Stimulated activated naive CD4-positive, alpha-beta T cell (primary cell): ENCODE measurements around the gene ADK.
A peak's percentile ranks its signal among the peaks of the same experiment; 100 is the strongest.
"Not testable (repeated sequence)": the region's sequence is repeated elsewhere in the genome, so short reads cannot be mapped to it uniquely, and the experiment has no call there.

Source experiments
- DNase-seq, 6 experiments: peaks; one replicate each; lab custom pipeline; 2025; lab: John Stamatoyannopoulos, UW

The ADK gene

DNA sequence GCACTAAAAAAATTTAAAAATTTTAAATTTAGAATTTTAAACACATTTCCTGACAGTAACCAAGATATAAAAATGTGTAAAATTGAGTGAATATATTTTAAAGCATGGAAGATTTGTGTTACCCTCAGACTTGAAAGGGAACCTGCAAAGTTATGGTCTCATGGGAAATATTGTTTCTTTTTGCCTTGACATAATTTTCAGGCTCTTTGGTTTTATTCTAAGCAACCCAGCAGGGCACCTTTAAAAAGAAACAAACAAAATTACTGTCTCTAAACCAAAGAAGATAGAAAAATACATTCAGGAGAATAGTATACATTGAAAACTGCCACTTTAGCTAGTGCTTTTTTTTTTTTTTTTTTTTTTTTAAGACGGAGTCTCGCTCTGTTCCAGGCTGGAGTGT is 87.5 kb downstream of the ADK start:
- no peak for DNase-seq

DNA sequence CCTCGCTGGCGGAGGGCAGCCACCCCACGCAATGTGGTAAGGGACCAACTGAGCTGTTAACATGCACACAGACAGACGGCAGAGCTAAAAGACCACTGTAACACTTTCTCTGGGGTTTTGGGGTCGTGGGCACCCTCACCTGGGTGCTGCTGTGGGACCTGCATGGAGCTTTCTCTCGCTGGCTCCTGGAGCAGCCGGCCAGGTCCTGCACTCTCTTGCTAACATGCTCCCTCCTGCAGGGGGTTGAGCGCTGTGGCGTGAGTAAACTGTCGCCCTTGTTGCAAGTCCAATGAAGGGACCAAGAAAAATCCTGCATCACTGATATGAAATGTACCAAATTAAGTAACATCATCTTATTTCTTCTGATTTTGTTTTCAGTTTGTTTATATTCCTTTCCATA is 92.0 kb downstream of the ADK start:
- no peak for DNase-seq

DNA sequence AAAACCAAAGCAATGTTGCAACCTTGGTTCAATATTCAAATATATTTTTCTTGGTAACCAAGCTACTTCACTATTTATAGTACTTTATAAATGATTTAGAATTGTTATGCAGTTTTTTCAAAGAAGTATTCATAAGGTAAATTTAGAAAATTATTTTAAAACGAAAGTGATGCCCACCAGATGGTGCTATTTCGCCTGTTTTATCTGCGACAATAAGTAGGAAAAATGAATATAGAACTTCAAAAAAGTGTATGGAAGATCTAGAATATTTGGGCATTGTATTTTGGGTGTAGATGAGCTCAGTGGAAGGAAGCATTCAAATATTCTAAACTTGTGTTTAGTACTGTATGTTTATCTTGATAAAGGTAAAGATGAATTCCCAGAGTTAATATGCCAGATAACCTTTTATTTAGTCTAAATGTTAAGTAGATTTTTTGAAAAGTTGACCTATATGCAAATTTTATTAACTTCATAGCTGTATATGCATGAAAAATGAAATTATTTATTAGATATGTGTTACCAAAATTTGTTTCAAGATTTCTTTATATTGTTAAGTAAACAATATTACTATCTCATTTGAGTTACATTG is 93.2 kb downstream of the ADK start:
- peak in 4 of 6 experiments; percentile 3 to 37 (median 17) for DNase-seq

DNA sequence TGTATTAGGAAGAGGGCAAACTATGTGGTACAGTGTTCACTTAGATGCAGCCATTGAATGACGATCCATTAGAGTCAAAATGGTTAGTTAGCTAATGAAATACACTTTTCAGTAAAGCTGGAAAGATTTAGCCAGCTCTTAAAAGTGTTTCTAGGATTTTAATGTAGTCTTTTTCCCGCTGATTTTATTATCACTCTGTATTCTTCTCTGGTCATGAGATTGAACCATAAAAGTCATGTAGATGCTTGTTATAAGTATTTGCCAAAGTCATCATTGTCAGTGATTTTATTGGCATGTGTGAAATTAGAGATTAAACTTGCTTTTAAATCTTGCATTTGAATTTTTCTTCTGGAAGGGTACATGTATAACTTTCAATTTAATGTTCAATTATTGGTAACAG is 93.8 kb downstream of the ADK start:
- no peak for DNase-seq

DNA sequence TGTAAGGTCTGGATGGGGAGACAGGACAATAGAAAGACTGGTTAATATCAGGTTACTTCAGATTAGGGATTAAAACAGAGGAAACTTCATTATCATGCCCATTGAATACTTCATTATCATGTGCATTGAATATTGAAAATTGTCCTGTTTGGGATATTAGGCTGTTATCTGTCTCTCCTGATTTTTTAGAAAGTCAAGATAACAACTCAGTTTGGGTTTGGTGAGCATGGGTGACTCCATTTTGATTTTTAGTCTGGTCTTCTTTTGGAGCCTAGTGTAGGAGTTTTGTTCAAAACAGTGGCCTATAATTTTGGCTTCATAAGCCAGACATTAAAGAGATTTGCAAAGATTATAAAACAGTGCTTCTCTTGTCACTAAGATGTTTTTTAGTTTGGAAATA is 95.5 kb downstream of the ADK start:
- DNase-seq: no peak

DNA sequence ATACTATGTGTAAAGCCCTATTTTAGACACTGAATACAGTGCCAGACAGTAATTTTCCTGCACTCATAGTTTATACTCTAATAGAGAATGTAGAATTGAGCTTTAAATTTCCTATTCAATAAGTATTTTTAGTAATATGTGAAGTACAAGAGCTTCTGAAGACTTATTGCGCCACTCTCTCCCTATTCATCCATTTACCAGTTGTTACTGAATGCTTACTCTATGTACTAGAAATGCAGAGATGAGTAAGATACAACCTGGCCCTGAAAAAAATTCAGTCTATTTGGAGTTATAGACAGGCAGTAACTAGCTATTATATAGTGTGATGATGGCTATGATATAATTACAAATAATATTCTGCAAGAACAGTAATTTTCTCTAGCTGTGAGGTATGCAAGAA is 98.8 kb downstream of the ADK start:
- DNase-seq: no peak

DNA sequence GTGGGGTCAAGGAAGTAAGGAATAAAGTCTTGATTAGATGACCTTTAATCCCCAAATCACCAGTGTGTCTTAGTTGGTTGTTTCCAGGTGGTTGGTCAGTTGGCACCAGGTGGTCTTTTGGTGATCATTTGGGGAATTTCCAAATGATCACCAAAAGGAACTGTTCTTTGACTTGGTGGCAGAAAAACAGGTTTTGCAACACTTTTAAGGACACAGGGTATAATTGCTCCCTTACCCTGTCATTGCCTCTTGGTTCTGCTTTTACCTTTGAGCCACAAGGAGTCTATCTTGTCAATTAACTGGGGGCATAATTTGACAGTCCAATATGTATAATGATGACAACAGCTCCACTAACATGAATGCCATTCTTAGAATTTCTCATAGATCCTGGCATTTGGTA is 104.2 kb downstream of the ADK start:
- no peak for DNase-seq

DNA sequence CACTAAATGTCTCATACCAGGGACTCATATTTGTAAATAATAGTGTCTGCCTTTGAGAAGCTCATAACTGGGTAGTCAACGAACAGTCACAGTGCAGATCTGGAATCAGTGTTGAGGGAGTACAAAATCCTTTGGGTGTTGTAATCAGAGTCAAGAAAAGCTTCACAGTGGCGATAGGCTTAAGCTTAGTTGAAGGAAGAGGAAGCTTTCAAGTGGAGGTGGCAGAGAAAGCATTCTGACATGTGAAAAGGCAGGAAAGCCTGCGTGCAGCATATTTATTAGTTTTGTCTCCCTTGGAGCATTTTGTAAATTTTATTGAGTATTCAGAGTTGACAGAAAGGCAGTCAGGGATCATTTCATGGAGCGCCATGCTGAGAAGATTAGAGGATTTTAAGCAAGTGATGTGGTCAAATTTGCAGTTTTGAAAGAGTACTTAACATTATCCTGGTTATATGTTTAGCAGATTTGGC is 104.9 kb downstream of the ADK start:
- no peak for DNase-seq

DNA sequence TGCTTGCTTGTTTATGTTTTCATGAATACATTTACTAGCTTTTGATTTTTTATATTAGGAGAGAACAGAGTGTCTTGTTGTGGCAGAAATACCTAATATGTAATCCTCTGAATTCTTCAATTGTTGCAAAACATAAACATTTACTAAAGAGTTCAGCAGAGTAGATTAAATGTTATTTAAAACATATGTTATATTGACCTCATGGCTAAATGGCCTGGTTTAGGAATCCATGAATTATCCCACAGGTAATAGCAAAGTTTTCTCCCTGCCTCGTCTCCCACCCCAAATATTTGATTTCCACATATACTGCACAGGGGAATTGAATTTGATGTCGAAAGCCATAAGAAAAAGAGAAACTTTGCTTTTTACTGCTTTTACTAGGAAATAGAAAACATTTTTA is 111.8 kb downstream of the ADK start:
- DNase-seq: no peak

DNA sequence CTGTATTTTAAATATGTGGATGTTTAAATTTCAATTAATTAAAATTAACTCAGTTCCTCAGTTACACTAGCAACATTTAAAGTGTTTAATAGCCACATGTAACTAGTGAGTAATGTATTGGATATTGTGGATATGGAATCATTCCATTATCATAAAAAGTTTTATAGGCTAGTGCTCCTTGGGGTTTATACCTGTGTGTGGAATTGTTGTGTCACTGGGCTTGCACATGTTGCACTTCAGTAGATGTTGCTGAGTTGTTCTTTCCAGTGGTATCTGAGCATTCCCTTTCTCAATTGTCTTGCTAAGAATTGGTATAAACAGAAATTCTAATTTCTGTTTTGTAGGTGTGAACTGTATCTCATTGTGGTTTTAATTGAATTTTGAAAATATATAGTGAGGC is 113.0 kb downstream of the ADK start:
- no peak for DNase-seq

DNA sequence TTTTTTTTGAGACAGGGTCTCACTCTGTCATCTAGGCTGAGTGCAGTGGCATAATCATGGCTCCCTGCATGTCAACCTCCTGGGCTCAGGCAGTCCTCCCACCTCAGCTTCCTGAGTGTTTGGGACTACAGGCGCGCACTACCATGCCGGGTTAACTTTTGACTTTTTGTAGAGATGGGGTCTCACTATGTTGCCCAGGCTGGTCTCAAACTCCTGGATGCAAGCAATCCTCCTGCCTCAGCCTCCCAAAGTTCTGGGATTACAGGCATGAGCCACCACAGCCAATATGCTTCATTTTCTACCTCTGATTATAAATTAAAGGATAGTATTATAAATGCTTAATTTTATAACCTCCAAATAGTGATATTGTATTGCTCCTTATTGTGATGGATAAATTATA is 121.3 kb downstream of the ADK start:
- DNase-seq: no peak

DNA sequence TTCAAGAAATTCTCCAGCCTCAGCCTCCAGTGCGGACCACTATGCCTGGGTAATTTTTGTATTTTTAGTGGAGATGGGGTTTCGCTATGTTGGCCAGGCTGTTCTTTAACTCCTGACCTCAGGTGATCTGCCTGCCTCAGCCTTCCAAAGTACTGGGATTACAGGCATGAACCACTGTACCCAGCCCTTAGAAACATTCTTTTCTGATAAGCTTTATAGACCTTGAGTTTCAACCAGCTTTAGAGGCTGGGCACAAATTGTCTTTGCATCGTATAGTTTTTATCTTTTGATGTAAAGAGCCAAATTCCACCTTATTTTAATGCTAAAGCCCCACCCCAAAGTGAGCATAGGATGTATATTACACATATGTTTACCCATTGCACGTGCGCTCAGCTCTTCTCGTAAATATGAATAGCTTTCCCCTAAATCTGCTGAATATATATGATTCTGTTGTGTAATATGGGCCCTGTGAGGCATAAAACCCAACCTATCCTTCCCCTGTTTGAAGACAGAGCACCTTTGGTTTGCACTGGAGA is 124.8 kb downstream of the ADK start:
- DNase-seq: no peak

DNA sequence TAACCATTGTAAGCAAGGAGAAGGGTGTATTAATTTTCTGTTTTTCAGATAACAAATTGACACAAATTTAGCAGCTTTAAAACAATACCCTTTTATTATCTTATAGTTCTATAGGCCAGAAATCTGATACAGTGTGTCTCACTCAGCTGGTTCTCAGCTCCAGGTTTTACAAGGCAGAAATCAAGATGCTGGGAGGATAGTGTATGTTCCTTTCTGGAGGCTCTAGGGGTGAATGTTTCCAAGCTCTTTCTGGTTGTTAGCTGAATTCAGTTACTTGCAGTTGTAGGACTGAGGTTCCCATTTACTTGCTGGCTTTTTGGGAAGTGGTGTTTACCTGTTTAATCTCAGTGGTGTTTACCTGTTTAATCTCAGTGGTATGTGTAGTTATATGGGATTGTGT is 125.4 kb downstream of the ADK start:
- DNase-seq: no peak

DNA sequence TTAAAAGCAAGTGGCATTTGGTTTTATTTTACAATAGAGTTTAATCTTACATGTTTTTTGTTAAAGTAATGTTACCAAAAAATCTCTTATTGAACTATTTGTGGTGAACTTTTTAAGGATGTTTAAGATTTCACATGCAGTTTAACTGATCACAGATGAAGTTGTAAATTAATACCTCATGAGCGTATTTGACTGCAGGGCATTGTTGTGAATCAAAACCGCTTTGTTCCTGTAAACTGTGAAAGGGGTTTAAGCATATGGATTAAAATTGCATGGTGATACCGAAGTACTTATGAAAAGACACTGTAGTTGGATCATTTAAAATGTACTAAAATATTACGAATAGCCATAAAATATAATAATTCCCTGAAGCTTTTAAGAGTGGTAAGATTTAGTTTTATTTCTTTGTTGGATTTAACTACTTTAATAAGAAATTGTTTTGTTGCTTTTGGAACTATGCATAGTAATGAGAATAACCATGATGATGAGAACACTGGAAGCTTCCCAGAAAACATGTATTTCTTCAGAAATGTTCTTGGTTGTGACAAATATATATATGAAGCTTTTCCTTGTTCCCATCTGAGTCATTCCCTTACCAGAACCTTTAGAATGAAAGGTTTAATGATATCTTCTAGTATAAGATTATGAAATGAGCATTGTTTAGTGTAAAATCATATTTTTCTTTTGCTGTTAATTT is 131.3 kb downstream of the ADK start:
- no peak for DNase-seq

DNA sequence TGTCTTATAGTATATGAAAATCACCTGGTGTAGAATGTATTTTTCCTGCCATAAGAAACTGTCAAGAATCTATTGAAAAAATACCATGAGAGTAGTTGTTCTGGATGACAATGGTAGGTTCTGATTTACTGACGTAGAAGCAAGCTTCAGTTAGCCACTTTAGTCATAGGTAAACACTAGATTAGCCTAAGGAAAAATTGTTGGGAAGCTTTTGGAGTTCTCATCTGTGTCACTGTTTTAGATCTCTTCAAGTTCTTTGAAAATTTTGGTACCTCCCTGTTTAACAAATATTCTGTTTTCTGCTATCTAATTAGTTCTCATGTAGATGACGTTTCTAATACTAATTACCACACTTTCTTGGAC is 131.8 kb downstream of the ADK start:
- DNase-seq: no peak

DNA sequence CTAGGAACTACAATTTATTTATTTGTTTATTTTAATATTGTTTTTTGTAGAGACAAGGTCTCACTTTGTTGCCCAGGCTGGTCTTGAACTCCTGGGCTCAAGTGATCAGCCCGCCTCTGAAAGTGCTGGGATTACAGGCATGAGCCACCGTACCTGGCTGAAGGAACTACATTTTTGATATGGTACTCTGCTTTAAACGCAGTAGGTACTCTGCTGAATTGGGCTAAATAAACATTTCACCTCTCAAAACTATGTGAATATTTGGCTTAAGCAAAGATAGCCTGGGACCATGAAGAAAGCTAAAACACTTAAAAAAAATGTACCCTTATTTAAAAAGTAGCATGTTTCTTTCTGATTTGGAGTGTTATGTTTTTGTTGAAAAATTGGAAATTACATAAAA is 138.2 kb downstream of the ADK start:
- no peak for DNase-seq

DNA sequence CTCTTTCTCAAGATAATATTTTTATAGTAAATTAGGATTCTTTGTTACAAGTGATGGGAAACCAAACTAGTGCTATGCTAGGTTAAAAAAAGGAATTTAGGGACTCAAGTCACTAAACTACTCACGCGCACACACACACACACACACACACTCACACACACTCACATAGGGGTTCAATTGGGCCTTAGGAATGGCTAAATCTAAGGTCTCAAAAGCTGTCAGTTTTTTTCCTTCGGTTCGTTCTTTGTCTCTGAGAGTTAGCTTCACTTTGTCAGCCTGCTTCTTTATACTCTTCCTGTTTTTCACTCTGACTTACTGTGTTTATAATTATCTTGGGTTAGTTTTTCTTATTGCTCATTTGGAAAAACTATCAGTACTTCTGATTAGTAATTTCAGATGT is 138.9 kb downstream of the ADK start:
- no peak for DNase-seq

DNA sequence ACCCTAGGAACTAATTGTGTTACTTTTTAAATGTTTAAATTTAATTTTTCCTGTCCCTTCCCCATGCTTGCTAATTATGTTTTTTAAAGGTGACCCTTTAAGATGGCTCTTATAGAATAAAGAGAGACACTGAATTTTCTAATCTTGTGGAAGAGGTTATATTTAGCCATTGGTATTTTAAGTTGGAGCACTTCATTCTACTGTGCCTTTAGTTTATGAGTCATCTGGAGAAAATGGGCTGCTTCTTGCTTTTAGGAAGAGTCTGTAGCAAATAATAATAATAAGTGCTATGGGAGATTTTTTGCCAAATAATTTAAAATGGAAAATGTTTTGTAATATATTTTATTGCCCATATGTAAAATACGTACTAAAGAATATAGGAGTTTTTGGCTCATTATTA is 139.7 kb downstream of the ADK start:
- no peak for DNase-seq

DNA sequence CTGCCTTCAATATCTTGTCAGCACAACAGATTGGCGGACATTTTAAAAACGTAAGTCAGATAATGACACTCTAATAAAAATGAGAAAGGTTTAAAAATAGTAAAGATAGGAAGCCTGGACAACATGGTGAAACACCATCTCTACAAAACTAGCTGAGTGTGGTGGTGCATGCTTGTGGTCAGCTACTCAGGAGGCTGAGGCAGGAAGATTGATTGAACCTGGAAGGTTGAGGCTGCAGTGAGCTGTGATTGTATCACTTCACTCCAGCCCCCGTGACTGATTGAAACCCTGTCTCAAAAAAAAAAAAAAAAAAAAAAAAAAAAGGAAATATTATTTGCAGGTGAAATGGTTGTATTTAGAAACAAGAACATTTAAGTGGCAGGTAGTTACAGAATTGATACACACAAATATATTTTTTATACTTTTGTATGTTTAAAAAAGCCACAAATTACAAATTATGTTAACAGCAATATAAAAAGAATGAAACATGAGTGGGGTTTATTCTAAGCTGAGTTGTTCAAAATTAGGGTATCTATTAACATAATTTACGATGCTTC is 141.9 kb downstream of the ADK start:
- DNase-seq: no peak

DNA sequence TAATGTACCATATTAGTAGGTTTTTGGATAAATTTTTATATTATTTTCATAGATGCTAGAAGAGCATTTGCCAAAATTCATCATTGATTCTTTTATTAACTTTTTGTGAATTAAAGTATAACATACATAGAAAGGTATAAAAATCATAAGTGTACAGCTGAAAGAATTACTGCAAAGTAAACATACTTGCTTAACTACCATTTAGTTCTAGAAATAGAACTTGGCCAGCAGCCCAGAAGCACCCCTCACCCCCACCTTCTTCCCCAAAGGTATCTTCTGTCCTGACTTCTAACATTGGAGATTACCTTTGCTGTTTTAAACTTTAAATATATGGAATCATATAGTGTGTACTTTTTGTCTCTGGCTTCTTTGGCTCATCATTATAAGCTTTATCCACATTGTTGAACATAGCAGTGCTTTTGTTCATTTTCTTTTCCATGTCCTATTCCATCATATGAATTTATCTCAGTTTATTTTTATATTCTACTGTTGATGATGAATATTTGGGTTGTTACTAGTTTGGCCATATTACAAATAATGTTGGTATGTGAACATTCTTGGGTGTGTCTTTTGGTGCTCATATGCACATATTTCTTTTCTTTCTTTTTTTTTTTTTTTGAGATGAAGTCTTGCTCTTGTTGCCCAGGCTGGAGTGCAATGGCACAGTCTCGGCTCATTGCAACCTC is 142.8 kb downstream of the ADK start:
- DNase-seq: no peak

DNA sequence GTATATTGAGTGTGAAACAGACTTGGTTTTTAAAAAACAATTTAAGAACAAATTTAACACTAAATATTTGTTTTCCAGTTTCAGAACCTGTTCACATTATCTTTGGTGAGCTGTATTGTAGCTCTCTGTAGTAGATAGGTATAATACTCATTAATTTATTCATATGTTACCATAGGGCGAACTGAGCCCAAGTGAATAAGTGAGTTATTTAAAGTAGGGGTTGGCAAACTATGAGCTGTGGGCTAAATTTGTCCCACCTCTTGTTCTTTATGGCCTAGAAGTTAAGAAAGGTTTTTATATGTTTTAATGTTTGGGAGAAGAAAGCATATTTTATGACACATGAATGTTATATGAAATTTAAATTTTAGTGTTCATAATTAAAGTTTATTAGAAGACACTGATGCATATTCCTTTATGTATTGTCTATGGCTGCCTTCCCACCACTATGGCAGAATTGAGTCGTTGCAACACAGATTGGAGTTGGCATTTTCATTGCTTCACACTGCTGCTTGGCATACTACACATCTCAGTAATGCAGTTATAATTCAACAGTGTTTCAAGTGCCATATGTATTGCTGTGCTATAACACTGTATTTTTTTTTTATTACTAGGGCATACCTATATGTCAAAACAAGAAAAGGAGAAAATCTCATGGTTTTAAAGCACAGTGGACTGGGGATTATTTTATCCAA is 146.5 kb downstream of the ADK start:
- DNase-seq: no peak

DNA sequence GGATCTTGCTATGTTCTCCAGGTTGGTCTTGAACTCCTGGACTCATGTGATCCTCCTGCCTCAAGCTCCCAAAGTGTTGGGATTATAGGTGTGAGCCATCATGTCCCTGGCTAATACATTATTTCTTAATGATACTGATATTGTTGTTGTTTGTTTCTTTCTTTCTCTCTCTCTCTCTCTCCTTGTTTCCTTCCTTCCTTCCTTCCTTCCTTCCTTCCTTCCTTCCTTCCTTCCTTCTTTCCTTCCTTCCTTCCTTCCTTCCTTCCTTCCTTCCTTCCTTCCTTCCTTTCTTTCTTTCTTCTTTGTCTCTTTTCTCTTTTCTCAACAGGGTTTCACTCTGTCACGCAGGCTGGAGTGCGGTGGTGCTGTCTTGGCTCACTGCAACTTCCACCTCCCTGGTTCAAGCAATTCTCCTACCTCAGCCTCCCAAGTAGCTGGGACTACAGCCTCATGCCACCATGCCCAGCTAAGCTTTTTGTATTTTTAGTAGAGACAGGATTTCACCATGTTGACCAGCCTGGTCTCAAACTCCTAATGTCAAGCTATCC is 149.1 kb downstream of the ADK start:
- DNase-seq: not testable (repeated sequence)
